HL-60 (cell line): ENCODE measurements around the gene SF3B3.

Source experiments
- CTCF ChIP-seq: IDR thresholded peaks from one replicate; pipeline ENCODE4 v1.5.1; 2011; ENCODE audit warnings: low read length, control low read depth, inconsistent platforms; ENCODE audit not compliant: insufficient read depth
- POLR2AphosphoS5 ChIP-seq: IDR thresholded peaks from 2 replicates; pipeline ENCODE4 v1.6.1; 2012; ENCODE audit warnings: low read depth
- TF ChIP-seq, protein P1 (sequence below): IDR thresholded peaks from 2 replicates; pipeline ENCODE4 v1.6.1; 2012; ENCODE audit warnings: low read depth; ENCODE audit not compliant: insufficient replicate concordance

- TF ChIP-seq CTCF (no peak), POLR2AphosphoS5 (no peak)
- TF ChIP-seq, protein P1, sequence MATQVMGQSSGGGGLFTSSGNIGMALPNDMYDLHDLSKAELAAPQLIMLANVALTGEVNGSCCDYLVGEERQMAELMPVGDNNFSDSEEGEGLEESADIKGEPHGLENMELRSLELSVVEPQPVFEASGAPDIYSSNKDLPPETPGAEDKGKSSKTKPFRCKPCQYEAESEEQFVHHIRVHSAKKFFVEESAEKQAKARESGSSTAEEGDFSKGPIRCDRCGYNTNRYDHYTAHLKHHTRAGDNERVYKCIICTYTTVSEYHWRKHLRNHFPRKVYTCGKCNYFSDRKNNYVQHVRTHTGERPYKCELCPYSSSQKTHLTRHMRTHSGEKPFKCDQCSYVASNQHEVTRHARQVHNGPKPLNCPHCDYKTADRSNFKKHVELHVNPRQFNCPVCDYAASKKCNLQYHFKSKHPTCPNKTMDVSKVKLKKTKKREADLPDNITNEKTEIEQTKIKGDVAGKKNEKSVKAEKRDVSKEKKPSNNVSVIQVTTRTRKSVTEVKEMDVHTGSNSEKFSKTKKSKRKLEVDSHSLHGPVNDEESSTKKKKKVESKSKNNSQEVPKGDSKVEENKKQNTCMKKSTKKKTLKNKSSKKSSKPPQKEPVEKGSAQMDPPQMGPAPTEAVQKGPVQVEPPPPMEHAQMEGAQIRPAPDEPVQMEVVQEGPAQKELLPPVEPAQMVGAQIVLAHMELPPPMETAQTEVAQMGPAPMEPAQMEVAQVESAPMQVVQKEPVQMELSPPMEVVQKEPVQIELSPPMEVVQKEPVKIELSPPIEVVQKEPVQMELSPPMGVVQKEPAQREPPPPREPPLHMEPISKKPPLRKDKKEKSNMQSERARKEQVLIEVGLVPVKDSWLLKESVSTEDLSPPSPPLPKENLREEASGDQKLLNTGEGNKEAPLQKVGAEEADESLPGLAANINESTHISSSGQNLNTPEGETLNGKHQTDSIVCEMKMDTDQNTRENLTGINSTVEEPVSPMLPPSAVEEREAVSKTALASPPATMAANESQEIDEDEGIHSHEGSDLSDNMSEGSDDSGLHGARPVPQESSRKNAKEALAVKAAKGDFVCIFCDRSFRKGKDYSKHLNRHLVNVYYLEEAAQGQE, result no peak
These were observed 44.7 kb upstream of the SF3B3 start for GRCh38 chr16:70478912-70479341.
